HFF-Myc (cell line): Measurements from ENCODE around the gene SLC39A5.
"Not testable (repeated sequence)": the region's sequence is repeated elsewhere in the genome, so short reads cannot be mapped to it uniquely, and the experiment has no call there.

Experiments
- DNase-seq: peaks from one replicate; pipeline ENCODE4 v3.0.0-alpha.2; 2011; ENCODE audit warnings: low read depth; ENCODE audit errors: extremely low read depth
- H3K4me3 ChIP-seq: replicated peaks from 2 replicates; pipeline ENCODE4 v1.5.1; 2011; ENCODE audit warnings: low read depth, mild to moderate bottlenecking, control low read depth, low read length
- TF ChIP-seq, protein P1 (sequence below): IDR thresholded peaks from 2 replicates; pipeline ENCODE4 v1.5.1; 2012; ENCODE audit warnings: mild to moderate bottlenecking, low read depth, low read length, control low read depth; ENCODE audit errors: missing control alignments

SLC39A5 gene

DNA sequence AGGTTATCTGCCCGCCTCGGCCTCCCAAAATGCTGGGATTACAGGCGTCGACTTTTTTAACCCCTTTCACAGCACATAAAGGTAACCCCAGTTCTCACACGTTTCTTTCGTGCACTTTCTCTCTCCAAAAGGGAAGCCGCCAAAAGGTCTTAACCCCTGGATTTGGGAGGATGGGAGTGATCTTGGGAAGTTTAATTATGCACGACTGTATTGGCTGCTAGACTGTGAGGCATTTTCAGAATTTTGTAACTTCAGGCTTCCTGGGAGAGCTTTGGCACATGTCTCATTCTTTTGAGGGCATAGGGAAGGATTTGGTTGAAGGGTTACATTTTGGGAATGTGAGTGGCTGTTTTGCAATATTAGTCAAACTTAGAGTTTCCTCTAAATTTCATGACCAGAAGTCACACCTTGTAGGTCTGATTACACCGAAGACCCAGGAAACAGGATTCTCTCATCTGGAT lies 39.1 kb upstream of the SLC39A5 start:
- peak overlapping the region; percentile 80 for H3K4me3 ChIP-seq
- DNase-seq = no peak
- TF ChIP-seq, protein P1, sequence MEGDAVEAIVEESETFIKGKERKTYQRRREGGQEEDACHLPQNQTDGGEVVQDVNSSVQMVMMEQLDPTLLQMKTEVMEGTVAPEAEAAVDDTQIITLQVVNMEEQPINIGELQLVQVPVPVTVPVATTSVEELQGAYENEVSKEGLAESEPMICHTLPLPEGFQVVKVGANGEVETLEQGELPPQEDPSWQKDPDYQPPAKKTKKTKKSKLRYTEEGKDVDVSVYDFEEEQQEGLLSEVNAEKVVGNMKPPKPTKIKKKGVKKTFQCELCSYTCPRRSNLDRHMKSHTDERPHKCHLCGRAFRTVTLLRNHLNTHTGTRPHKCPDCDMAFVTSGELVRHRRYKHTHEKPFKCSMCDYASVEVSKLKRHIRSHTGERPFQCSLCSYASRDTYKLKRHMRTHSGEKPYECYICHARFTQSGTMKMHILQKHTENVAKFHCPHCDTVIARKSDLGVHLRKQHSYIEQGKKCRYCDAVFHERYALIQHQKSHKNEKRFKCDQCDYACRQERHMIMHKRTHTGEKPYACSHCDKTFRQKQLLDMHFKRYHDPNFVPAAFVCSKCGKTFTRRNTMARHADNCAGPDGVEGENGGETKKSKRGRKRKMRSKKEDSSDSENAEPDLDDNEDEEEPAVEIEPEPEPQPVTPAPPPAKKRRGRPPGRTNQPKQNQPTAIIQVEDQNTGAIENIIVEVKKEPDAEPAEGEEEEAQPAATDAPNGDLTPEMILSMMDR = no peak

- no peak overlapping the region for H3K4me3 ChIP-seq
- TF ChIP-seq, protein P1 = no peak
- no peak for DNase-seq
Observed at GRCh38 chr12:56192582-56192981, 37.3 kb upstream of the SLC39A5 start.

GRCh38 chr12:56193025-56193578 lies 36.7 kb upstream of the SLC39A5 start:
- TF ChIP-seq, protein P1 = peak; percentile 74
- DNase-seq = peak; percentile 67
- H3K4me3 ChIP-seq = no peak overlapping the region

- DNase-seq = peak; percentile 85
Observed at GRCh38 chr12:56196818-56197550, 32.9 kb upstream of the SLC39A5 start.

DNA sequence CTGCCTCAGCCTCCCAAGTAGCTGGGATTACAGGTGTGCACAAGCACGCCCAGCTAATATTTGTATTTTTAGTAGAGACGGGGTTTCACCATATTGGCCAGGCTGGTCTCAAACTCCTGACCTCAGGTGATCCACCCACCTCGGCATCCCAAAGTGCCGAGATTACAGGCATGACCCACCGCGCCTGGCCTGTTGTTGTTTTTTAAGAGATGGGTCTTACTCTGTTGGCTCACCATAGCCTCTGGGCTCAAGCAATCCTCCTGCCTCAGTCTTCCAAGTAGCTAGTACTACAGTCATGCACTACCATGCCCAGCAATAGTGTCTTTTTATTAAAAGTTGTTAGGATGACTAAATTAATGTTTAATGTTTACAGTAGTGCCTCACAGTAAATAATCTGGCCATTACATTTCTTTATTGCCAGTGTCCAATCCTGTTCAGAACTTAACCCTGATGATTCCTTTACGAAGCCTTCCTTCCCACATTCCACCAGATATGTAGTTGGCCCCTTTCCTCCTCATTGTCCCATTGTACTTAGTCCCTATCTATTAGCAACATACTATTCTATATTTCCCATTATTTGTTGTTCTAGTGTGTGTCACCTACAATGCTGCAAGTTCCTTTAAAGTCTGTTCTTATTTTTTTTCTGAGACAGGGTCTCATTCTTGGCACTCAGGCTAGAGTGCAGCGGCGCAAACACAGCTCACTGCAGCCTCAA lies 31.8 kb upstream of the SLC39A5 start:
- TF ChIP-seq, protein P1 = no peak
- DNase-seq = no peak
- H3K4me3 ChIP-seq = no peak overlapping the region

More at GRCh38 chr12:56196818-56197550, 32.9 kb upstream of the SLC39A5 start:
- H3K4me3 ChIP-seq = not testable (repeated sequence)

DNA sequence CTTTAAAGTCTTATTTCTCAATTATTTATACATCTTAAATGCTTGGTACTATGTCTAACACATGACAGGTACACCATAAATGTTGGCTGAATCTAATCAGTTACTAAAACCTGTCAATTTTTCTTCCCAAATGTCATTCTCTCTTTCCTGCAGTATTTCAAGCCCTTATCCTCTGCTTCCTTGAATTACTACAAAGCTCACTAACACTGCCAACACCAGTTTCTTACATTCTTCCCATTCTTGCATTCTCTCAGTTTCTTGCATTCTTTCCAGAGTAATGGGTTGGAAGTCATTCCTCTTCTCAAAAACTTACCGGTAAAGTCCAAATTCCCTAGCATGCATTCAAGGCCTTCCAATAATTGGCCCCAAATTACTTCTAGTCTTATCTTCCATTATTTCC lies 31.0 kb upstream of the SLC39A5 start:
- TF ChIP-seq, protein P1 = no peak
- DNase-seq = no peak
- H3K4me3 ChIP-seq = no peak overlapping the region

GRCh38 chr12:56202366-56202765 lies 27.5 kb upstream of the SLC39A5 start:
- DNase-seq = no peak

More at GRCh38 chr12:56202366-56202765, 27.5 kb upstream of the SLC39A5 start:
- TF ChIP-seq, protein P1 = no peak
- no peak overlapping the region for H3K4me3 ChIP-seq
